OCI-LY1 (cell line): ENCODE results near the gene RRP1B.

ENCODE experiments used
- EZH2 ChIP-seq: fragments of 200-600 bp; sonication (generic), shearing (Covaris generic); IDR thresholded peaks from 2 replicates; pipeline ENCODE4 v1.8.0; 2017; ENCODE audit warnings: borderline replicate concordance, mixed run types, mild to moderate bottlenecking, antibody characterized with exemption, low read length, moderate library complexity, mixed read lengths
- TF ChIP-seq, protein P1 (sequence below): fragments of 200-600 bp; sonication (generic), shearing (Covaris generic); IDR thresholded peaks from 2 replicates; pipeline ENCODE4 v1.5.1; 2017; ENCODE audit warnings: mild to moderate bottlenecking, antibody characterized with exemption, low read length, moderate library complexity, mixed read lengths

DNA sequence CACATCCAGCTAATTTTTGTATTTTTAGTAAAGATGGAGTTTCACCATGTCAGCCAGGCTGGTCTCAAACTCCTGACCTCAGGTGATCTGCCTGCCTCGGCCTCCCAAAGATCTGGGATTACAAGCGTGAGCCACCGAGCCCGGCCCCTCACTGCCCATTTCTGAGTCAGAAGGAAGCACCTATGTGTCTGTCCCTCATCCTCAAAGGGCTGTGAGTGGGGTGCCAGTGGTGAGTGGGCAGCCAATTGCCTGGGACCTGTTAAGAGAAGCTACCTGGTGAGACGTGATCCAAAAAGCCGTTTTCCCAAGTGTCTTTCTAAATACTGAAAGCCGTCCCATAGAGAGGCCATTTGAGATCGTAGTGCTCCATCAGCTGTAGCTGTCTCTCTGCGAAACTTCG lies 32.4 kb downstream of the RRP1B start:
- TF ChIP-seq, protein P1, sequence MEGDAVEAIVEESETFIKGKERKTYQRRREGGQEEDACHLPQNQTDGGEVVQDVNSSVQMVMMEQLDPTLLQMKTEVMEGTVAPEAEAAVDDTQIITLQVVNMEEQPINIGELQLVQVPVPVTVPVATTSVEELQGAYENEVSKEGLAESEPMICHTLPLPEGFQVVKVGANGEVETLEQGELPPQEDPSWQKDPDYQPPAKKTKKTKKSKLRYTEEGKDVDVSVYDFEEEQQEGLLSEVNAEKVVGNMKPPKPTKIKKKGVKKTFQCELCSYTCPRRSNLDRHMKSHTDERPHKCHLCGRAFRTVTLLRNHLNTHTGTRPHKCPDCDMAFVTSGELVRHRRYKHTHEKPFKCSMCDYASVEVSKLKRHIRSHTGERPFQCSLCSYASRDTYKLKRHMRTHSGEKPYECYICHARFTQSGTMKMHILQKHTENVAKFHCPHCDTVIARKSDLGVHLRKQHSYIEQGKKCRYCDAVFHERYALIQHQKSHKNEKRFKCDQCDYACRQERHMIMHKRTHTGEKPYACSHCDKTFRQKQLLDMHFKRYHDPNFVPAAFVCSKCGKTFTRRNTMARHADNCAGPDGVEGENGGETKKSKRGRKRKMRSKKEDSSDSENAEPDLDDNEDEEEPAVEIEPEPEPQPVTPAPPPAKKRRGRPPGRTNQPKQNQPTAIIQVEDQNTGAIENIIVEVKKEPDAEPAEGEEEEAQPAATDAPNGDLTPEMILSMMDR, result no peak
- no peak for TF ChIP-seq EZH2
